B cell (primary cell): ENCODE measurements around the gene CSMD2. TPM values are rescaled to one million over a fixed set of nuclear protein-coding genes. Genes with fewer than 3 reads are reported as not detected.

Source experiments
- ATAC-seq: fragments of 200-7000 bp; cut with Tn5 transposase; one replicate; pipeline ENCODE4 v1.10.0; 2021; ENCODE audit warnings: low read depth, mild to moderate bottlenecking, moderate number of reproducible peaks, moderate library complexity
- CTCF ChIA-PET: fragments of 350-600 bp; sonication (Branson Sonifier 250); formaldehyde crosslinking; loops from one replicate; lab custom pipeline; 2021; ENCODE audit warnings: antibody characterized with exemption, inconsistent platforms; lab: Charles Lee
- POLR2A ChIA-PET: fragments of 350-600 bp; sonication (Branson Sonifier 250); formaldehyde crosslinking; loops from one replicate; lab custom pipeline; 2021; ENCODE audit warnings: antibody characterized with exemption; lab: Charles Lee
- DNase-seq: peaks from one replicate; pipeline ENCODE4 v3.0.0; 2013
- H2AFZ ChIP-seq: 2 replicates; pipeline ENCODE4 v1.6.1; 2012; ENCODE audit warnings: mild to moderate bottlenecking, low read depth, low read length; ENCODE audit not compliant: insufficient read depth, poor library complexity, severe bottlenecking
- H3K27ac ChIP-seq, 2 donors: 1 replicate in 1 of 2; 2 replicates in 1 of 2; pipeline ENCODE4 v1.5.1; 2012 to 2013; ENCODE audit warnings: low read length in 2 of 2, mild to moderate bottlenecking in 2 of 2, moderate library complexity in 1 of 2
- H3K27me3 ChIP-seq, 4 experiments: fragments of 200-600 bp in 1 of 4; sonication (generic) in 1 of 4; replicated peaks in 1 of 4; 1 replicate in 2 of 4; 2 replicates in 2 of 4; pipeline versions ENCODE4 v1.6.1 to v1.7.0; 2013 to 2016; ENCODE audit warnings: low read length in 3 of 4, mild to moderate bottlenecking in 2 of 4, mixed read lengths in 1 of 4, moderate library complexity in 1 of 4; ENCODE audit not compliant: insufficient read depth in 4 of 4, control insufficient read depth in 3 of 4; ENCODE audit errors: control extremely low read depth in 1 of 4
- H3K36me3 ChIP-seq, 2 experiments: replicated peaks in 1 of 2; 1 replicate in 1 of 2; 2 replicates in 1 of 2; pipeline versions ENCODE4 v1.6.1 to v1.7.1; 2013; ENCODE audit warnings: low read length in 1 of 2; ENCODE audit not compliant: insufficient read depth in 2 of 2, control insufficient read depth in 1 of 2; ENCODE audit errors: control extremely low read depth in 1 of 2, extremely low read depth in 1 of 2
- H3K4me1 ChIP-seq, 2 donors: fragments of 200-600 bp in 1 of 2; sonication (generic) in 1 of 2; 1 replicate in 1 of 2; 2 replicates in 1 of 2; pipeline versions ENCODE4 v1.5.1 to v1.6.1; 2013 to 2017; ENCODE audit warnings: low read length in 2 of 2; ENCODE audit not compliant: control insufficient read depth in 2 of 2, insufficient read depth in 2 of 2
- H3K4me2 ChIP-seq: replicated peaks from 2 replicates; pipeline ENCODE3; 2012; ENCODE audit warnings: mild to moderate bottlenecking, low read depth, low read length; ENCODE audit not compliant: poor library complexity, severe bottlenecking
- H3K4me3 ChIP-seq, 5 experiments: fragments of 200-600 bp in 1 of 5; sonication (generic) in 1 of 5; 1 replicate in 3 of 5; 2 replicates in 2 of 5; pipeline versions ENCODE4 v1.5.1 to v1.7.0; 2011 to 2016; ENCODE audit warnings: low read length in 4 of 5, mild to moderate bottlenecking in 4 of 5, low read depth in 2 of 5, control low read depth in 1 of 5, moderate library complexity in 1 of 5; ENCODE audit not compliant: insufficient read depth in 1 of 5; ENCODE audit errors: control extremely low read depth in 1 of 5, extremely low read depth in 1 of 5
- H3K79me2 ChIP-seq: fragments of 200-600 bp; sonication (generic); one replicate; pipeline ENCODE4 v1.6.0; 2016; ENCODE audit warnings: low read length; ENCODE audit not compliant: control insufficient read depth, insufficient read depth
- H3K9ac ChIP-seq: fragments of 200-600 bp; sonication (generic); 2 replicates; pipeline ENCODE4 v1.6.1; 2017; ENCODE audit warnings: mild to moderate bottlenecking, low read length, moderate library complexity
- H3K9me3 ChIP-seq, 3 donors: one replicate each; pipeline versions ENCODE4 v1.6.1 to v1.7.1; 2013; ENCODE audit warnings: low read length in 2 of 3; ENCODE audit not compliant: control insufficient read depth in 2 of 3, insufficient read depth in 1 of 3; ENCODE audit errors: control extremely low read depth in 1 of 3
- H4K20me1 ChIP-seq: 2 replicates; pipeline ENCODE4 v1.6.0; 2012; ENCODE audit warnings: mild to moderate bottlenecking, low read length; ENCODE audit not compliant: insufficient read depth, control insufficient read depth, poor library complexity, severe bottlenecking
- H3K27ac Mint-ChIP-seq: one replicate; pipeline ENCODE4 v1.8.0; 2021; ENCODE audit warnings: mixed read lengths
- H3K27me3 Mint-ChIP-seq: one replicate; pipeline ENCODE4 v1.8.0; 2021; ENCODE audit warnings: mixed read lengths
- H3K4me1 Mint-ChIP-seq: one replicate; pipeline ENCODE4 v1.8.0; 2021; ENCODE audit warnings: mixed read lengths
- H3K4me3 Mint-ChIP-seq: one replicate; pipeline ENCODE4 v1.8.0; 2021; ENCODE audit warnings: mixed read lengths
- H3K9me3 Mint-ChIP-seq: one replicate; pipeline ENCODE4 v1.8.0; 2022; ENCODE audit warnings: mixed read lengths; ENCODE audit not compliant: insufficient read depth
- EZH2 ChIP-seq: IDR thresholded peaks from 2 replicates; pipeline ENCODE4 v1.6.1; 2012; ENCODE audit warnings: borderline replicate concordance, low read depth, mild to moderate bottlenecking, moderate library complexity, low read length; ENCODE audit not compliant: insufficient read depth, poor library complexity, severe bottlenecking
- WGBS: methylation state at CpG from one replicate; pipeline ENCODE4 v1.1.5; 2013; ENCODE audit warnings: missing lambda C conversion rate; ENCODE audit not compliant: insufficient coverage; 5-methylcytosine and 5-hydroxymethylcytosine counted together
- intact Hi-C: fragments of 100-400 bp; cut with micrococcal nuclease; formaldehyde crosslinking; loops from one replicate; pipeline ENCODE4 v1.10.0; 2022
- polyA plus RNA-seq: library from polyadenylated mRNA; depleted of rRNA; stranded (reverse); fragments of >200 nt; gene quantifications from 2 replicates; pipeline ENCODE4 v1.2.3, GENCODE V29; 2012
- total RNA-seq, 2 donors: library from RNA; stranded (reverse); fragments of 120-200 nt in 1 of 2; gene quantifications; 1 replicate in 1 of 2; 2 replicates in 1 of 2; pipeline versions ENCODE4 v1.2.3 to v1.2.4, GENCODE V29; 2013 to 2022
- TF ChIP-seq, protein P1 (sequence below): fragments of 200-600 bp; IDR thresholded peaks from one replicate; pipeline ENCODE4 v1.8.0; 2022; ENCODE audit warnings: antibody characterized with exemption, mild to moderate bottlenecking

Gene CSMD2
- total and polyA plus RNA-seq, 2 donors (not counting 1 experiment from before 2014, with no cell fraction given) = not detected

DNA sequence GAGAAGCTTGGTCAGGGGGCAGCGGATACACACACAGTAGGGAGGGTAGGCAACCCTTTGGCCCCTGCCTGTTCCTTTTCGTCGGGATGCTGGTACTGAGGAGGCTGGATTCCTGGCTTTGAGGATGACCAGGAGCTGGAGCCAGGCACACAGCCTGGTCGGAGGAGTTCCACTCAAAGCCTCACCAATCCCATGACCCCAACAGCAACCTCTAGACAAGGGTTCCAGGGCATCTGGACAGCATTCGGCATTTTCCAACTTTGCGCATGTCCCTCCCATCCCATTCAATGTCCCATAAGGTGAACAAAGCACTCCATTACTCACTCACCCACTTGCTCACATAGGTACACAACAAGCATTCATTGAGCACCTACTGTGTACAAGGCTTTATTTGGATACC lies 343.7 kb downstream of the CSMD2 start:
- DNase-seq = no peak
- no peak overlapping the region for H3K27ac Mint-ChIP-seq

DNA sequence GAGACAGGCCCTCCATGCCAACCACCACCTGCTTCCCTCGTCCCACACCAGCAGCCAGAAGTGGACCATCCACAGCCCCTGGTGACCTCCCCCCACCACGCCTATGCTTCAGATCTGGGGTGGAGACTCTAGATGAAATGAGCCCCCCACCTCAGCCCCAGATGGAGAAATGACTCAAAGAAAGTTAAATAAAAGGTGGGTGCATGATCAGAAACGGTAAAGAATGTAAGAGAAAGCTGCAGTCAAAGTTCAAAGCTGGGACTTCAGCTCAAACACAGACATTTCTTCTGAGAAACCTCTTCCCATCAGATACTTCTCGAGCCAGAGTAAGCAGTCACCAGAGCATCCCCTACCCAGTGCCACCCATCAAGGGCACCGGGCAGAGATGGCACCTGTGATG lies 344.2 kb downstream of the CSMD2 start:
- H3K4me3 ChIP-seq = no peak overlapping the region
- no peak overlapping the region for H2AFZ ChIP-seq
- CTCF ChIA-PET = no interaction called here
- H3K27me3 ChIP-seq = no peaks in the 10 kb centered on the region
- TF ChIP-seq, protein P1, sequence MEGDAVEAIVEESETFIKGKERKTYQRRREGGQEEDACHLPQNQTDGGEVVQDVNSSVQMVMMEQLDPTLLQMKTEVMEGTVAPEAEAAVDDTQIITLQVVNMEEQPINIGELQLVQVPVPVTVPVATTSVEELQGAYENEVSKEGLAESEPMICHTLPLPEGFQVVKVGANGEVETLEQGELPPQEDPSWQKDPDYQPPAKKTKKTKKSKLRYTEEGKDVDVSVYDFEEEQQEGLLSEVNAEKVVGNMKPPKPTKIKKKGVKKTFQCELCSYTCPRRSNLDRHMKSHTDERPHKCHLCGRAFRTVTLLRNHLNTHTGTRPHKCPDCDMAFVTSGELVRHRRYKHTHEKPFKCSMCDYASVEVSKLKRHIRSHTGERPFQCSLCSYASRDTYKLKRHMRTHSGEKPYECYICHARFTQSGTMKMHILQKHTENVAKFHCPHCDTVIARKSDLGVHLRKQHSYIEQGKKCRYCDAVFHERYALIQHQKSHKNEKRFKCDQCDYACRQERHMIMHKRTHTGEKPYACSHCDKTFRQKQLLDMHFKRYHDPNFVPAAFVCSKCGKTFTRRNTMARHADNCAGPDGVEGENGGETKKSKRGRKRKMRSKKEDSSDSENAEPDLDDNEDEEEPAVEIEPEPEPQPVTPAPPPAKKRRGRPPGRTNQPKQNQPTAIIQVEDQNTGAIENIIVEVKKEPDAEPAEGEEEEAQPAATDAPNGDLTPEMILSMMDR = no peak
- TF ChIP-seq EZH2 = no peak
- WGBS = 100% methylated on average over 2 of the region's 5 CpGs
- intact Hi-C loops = no loop called here
- no peak overlapping the region for H3K4me2 ChIP-seq
- POLR2A ChIA-PET = no interaction called here
- no peaks in the 10 kb centered on the region for H3K36me3 ChIP-seq
- no peak for ATAC-seq
- Mint-ChIP-seq H3K27me3 (peaks cover 10% of the 10 kb centered on the region), H3K4me3 (no peak overlapping the region), H3K9me3 (no peaks in the 10 kb centered on the region), H3K4me1 (no peaks in the 10 kb centered on the region), H3K27ac (no peak overlapping the region)
- H3K9ac ChIP-seq = no peak overlapping the region
- H3K79me2 ChIP-seq = no peaks in the 10 kb centered on the region
- no peak overlapping the region for H3K27ac ChIP-seq
- peaks cover 0 to 8% (median 0%) of the 10 kb centered on the region in 3 donors for H3K9me3 ChIP-seq
- DNase-seq = no peak
- H4K20me1 ChIP-seq = no peaks in the 10 kb centered on the region
- H3K4me1 ChIP-seq = no peaks in the 10 kb centered on the region

More for the DNA sequence above, 343.7 kb downstream of the CSMD2 start:
- Histone ChIP-seq H3K4me3 (no peak overlapping the region), H3K27me3 (no peaks in the 10 kb centered on the region), H3K9ac (no peak overlapping the region), H3K27ac (no peak overlapping the region), H3K4me2 (no peak overlapping the region), H4K20me1 (no peaks in the 10 kb centered on the region), H2AFZ (no peak overlapping the region), H3K9me3 (peaks cover 0 to 8% (median 0%) of the 10 kb centered on the region in 3 donors), H3K36me3 (no peaks in the 10 kb centered on the region), H3K79me2 (no peaks in the 10 kb centered on the region), H3K4me1 (no peaks in the 10 kb centered on the region)
- peaks cover 10% of the 10 kb centered on the region for H3K27me3 Mint-ChIP-seq
- intact Hi-C loops = no loop called here
- ATAC-seq = no peak
- H3K9me3 Mint-ChIP-seq = no peaks in the 10 kb centered on the region
- POLR2A ChIA-PET = no interaction called here
- CTCF ChIA-PET = no interaction called here
- 96% methylated on average over 6 of the region's 6 CpGs for WGBS
- H3K4me3 Mint-ChIP-seq = no peak overlapping the region
- TF ChIP-seq EZH2 = no peak
- TF ChIP-seq, protein P1 = no peak
- H3K4me1 Mint-ChIP-seq = no peaks in the 10 kb centered on the region
